ENCODE measurements around the gene MT3.

The MT3 gene

DNA sequence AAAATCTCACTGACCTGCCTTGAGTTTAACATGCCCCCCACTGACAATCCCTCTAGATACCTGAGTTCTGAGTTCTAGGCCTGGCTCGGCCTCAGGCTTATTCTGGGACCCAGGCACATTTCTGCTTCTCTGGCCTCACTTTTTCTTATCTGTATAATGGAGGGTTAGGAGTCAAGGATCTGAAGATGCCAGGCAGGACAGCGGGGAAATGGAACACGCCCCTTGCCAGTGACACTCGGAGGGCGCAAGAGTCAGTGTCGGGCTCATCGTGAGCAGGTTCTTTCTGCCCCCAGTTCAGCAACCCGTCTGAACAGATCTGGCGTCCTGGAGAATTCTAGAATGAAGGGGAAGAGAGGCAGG is 567 bp upstream of the MT3 start:
- Histone ChIP-seq H3K27me3 (ENCODE audit: low read depth, low read length) (peaks cover 4% of the 10 kb centered on the region; the same call in 1 of the 2 replicates), H3K36me3 (replicated peaks; ENCODE audit: low read depth, low read length) (no peaks in the 10 kb centered on the region), H3K4me2 (ENCODE audit: low read length) (no peak overlapping the region), H2AFZ (ENCODE audit: low read depth, low read length) (no peak overlapping the region), H4K20me1 (ENCODE audit: insufficient read depth, low read length) (no peaks in the 10 kb centered on the region), H3K4me3 (ENCODE audit: low read length) (no peak overlapping the region), H3K79me2 (ENCODE audit: low read length) (no peaks in the 10 kb centered on the region), H3K4me1 (ENCODE audit: low read length) (peaks cover 5% of the 10 kb centered on the region; the same call in 1 of the 2 replicates), H3K27ac (ENCODE audit: low read length) (no peak overlapping the region), H3K9ac (ENCODE audit: low read length) (no peak overlapping the region), H3K9me3 (ENCODE audit: insufficient read depth, low read length) (no peaks in the 10 kb centered on the region)
- no peak for TF ChIP-seq EZH2phosphoT487 (IDR thresholded peaks at IDR 0.05; ENCODE audit: low read depth)
- TF ChIP-seq, protein P1, sequence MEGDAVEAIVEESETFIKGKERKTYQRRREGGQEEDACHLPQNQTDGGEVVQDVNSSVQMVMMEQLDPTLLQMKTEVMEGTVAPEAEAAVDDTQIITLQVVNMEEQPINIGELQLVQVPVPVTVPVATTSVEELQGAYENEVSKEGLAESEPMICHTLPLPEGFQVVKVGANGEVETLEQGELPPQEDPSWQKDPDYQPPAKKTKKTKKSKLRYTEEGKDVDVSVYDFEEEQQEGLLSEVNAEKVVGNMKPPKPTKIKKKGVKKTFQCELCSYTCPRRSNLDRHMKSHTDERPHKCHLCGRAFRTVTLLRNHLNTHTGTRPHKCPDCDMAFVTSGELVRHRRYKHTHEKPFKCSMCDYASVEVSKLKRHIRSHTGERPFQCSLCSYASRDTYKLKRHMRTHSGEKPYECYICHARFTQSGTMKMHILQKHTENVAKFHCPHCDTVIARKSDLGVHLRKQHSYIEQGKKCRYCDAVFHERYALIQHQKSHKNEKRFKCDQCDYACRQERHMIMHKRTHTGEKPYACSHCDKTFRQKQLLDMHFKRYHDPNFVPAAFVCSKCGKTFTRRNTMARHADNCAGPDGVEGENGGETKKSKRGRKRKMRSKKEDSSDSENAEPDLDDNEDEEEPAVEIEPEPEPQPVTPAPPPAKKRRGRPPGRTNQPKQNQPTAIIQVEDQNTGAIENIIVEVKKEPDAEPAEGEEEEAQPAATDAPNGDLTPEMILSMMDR (IDR thresholded peaks at IDR 0.05; ENCODE audit: low read depth, low read length), result no peak

DNA sequence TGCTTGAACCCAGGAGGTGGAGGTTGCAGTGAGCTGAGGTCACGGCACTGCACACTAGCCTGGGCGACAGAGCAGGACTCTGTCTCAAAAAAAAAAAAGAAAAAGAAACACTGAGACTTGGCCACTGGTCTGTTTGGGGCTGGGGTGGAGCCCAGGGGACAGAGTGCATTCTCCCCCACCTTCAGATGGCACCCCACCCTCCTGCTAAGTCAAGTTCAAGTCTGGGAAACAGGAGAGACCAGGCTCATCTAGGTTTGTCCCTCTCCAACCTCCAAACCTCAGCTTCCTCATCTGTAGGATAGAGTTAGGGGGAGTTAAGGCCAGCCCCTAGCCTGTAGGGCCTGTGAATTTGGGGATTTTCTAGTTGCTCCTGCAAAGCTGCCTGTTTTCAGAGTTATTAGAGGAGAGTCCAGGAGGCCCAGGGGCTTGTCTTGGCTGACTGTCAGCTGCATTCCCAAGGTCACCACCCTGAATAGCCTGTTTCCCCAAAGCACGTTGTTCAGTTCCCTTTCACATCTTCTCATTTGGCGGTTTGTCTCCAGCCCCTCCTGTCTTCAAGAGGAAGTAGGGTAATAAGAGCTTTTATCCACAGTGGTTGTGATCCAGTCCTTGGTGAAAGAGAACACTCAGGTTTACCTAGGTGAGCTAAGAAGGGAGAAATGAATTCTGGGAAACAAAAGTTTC is 2.2 kb downstream of the MT3 start:
- H3K79me2 ChIP-seq (ENCODE audit: low read length), result no peaks in the 10 kb centered on the region
- H3K4me2 ChIP-seq (ENCODE audit: low read length), result no peak overlapping the region
- no peaks in the 10 kb centered on the region for H3K9me3 ChIP-seq (ENCODE audit: insufficient read depth, low read length)
- H3K4me1 ChIP-seq (ENCODE audit: low read length), result peaks cover 5% of the 10 kb centered on the region; the same call in 1 of the 2 replicates
- H2AFZ ChIP-seq (ENCODE audit: low read depth, low read length), result no peak overlapping the region
- H4K20me1 ChIP-seq (ENCODE audit: insufficient read depth, low read length), result no peaks in the 10 kb centered on the region
- H3K36me3 ChIP-seq (replicated peaks; ENCODE audit: low read depth, low read length), result no peaks in the 10 kb centered on the region
- no peak overlapping the region for H3K4me3 ChIP-seq (ENCODE audit: low read length)
- no peak for TF ChIP-seq EZH2phosphoT487 (IDR thresholded peaks at IDR 0.05; ENCODE audit: low read depth)
- TF ChIP-seq, protein P1 (IDR thresholded peaks at IDR 0.05; ENCODE audit: low read depth, low read length), result no peak
- no peak overlapping the region for H3K27ac ChIP-seq (ENCODE audit: low read length)
- no peak overlapping the region for H3K9ac ChIP-seq (ENCODE audit: low read length)
- H3K27me3 ChIP-seq (ENCODE audit: low read depth, low read length), result no peaks in the 10 kb centered on the region; the same call in 1 of the 2 replicates

DNA sequence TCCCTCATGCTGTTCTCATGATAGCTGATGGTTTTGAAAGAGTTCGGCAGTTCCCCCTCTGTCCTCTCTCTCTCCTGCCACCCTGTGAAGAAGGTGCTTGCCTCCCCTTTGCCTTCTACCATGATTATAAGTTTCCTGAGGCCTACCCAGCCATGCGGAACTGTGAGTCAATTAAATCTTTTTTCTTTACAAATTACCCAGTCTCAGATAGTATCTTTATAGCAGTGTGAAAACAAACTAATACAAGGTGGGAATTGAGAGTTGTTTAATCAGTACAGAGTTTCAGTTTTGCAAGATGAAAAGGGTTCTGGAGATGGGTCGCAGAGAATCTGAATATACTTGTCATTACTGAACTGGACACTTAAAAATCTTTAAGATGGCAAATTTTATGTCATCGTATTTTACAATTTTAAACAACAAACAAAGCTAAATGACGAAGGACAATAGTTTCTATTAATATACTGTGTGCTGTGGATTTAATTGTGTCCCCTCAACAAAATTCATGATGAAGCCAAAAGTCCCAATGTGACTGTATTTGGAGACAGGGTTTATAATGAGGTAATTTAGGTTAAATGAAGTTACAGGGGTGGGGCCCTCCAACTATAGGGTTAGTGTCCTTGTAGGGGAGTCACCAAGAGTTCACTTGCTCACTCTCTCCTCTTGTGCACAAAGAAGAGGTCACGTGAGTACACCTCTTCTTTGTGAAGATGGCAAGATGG is 4.4 kb downstream of the MT3 start:
- no peaks in the 10 kb centered on the region for H4K20me1 ChIP-seq (ENCODE audit: insufficient read depth, low read length)
- no peaks in the 10 kb centered on the region for H3K79me2 ChIP-seq (ENCODE audit: low read length)
- no peak overlapping the region for H3K27ac ChIP-seq (ENCODE audit: low read length)
- no peak overlapping the region for H3K4me3 ChIP-seq (ENCODE audit: low read length)
- no peaks in the 10 kb centered on the region for H3K36me3 ChIP-seq (replicated peaks; ENCODE audit: low read depth, low read length)
- no peaks in the 10 kb centered on the region for H3K9me3 ChIP-seq (ENCODE audit: insufficient read depth, low read length)
- no peak overlapping the region for H3K4me2 ChIP-seq (ENCODE audit: low read length)
- no peak overlapping the region for H2AFZ ChIP-seq (ENCODE audit: low read depth, low read length)
- peaks cover 5% of the 10 kb centered on the region; the same call in 1 of the 2 replicates for H3K4me1 ChIP-seq (ENCODE audit: low read length)
- H3K27me3 ChIP-seq (ENCODE audit: low read depth, low read length), result peaks cover 7% of the 10 kb centered on the region; the same call in 1 of the 2 replicates
- TF ChIP-seq, protein P1 (IDR thresholded peaks at IDR 0.05; ENCODE audit: low read depth, low read length), result no peak
- TF ChIP-seq EZH2phosphoT487 (IDR thresholded peaks at IDR 0.05; ENCODE audit: low read depth), result no peak
- no peak overlapping the region for H3K9ac ChIP-seq (ENCODE audit: low read length)

DNA sequence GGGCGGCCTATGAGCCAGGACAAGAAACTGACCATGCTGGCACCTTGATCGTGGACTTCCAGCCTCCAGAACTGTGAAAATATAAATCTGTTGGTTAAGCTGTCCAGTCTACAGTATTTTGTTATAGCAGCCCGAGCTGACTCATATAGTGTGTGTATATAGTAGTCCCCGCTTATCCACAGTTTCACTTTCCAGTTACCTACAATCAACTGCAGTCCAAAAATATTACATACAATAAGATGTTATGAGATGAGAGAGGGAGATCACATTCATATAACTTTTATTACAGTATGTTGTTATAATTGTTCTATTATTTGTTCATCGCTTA is 4.9 kb downstream of the MT3 start:
- Histone ChIP-seq H3K27me3 (ENCODE audit: low read depth, low read length) (peaks cover 7% of the 10 kb centered on the region; the same call in 1 of the 2 replicates), H3K36me3 (replicated peaks; ENCODE audit: low read depth, low read length) (no peaks in the 10 kb centered on the region), H3K4me3 (ENCODE audit: low read length) (no peak overlapping the region), H3K4me1 (ENCODE audit: low read length) (peaks cover 5% of the 10 kb centered on the region; the same call in 1 of the 2 replicates), H3K79me2 (ENCODE audit: low read length) (no peaks in the 10 kb centered on the region), H3K9ac (ENCODE audit: low read length) (no peak overlapping the region), H4K20me1 (ENCODE audit: insufficient read depth, low read length) (no peaks in the 10 kb centered on the region), H3K27ac (ENCODE audit: low read length) (no peak overlapping the region), H3K4me2 (ENCODE audit: low read length) (no peak overlapping the region), H3K9me3 (ENCODE audit: insufficient read depth, low read length) (no peaks in the 10 kb centered on the region), H2AFZ (ENCODE audit: low read depth, low read length) (no peak overlapping the region)
- TF ChIP-seq EZH2phosphoT487 (IDR thresholded peaks at IDR 0.05; ENCODE audit: low read depth), result no peak
- TF ChIP-seq, protein P1 (IDR thresholded peaks at IDR 0.05; ENCODE audit: low read depth, low read length), result no peak

Data from OCI-LY3 (cell line).